Mesenteric fat pad (tissue), 1 donor: ENCODE data around the gene MFN2. TPM values are rescaled to one million over a fixed set of nuclear protein-coding genes. Genes with fewer than 3 reads are reported as not detected.

Source experiments
- DNase-seq: peaks from one replicate; pipeline ENCODE4 v3.0.0-alpha.2; 2020; ENCODE audit warnings: low spot score
- microRNA-seq: library from miRNA; unstranded; fragments of <30 nt; microRNA quantifications from one replicate; pipeline ENCODE4 v1.2.0, GENCODE V29; 2020; ENCODE audit warnings: borderline number of aligned reads
- total RNA-seq: library from RNA; stranded (reverse); fragmentation: NEBNext Ultra II Directional; extraction: Animal tissue kit (Norgen Biotek cat#: 25700); gene quantifications from one replicate; pipeline ENCODE4 v1.2.1, GENCODE V29; 2021
- donor health status: DM: yes; HTN: yes; CAD: no.

Gene MFN2
- total RNA-seq, 1 donor from 2014 or later, result 93.6 TPM

GRCh38 chr1:12046749-12047119 is 66.5 kb downstream of the MFN2 start:
- DNase-seq, result no peak

- no peak for DNase-seq
These were observed 67.1 kb downstream of the MFN2 start for GRCh38 chr1:12047120-12047876.

- no peak for DNase-seq
These were observed 68.1 kb downstream of the MFN2 start for GRCh38 chr1:12048372-12048771.

GRCh38 chr1:12049616-12050015 is 69.4 kb downstream of the MFN2 start:
- DNase-seq, result no peak

- no peak for DNase-seq
These were observed 71.1 kb downstream of the MFN2 start for GRCh38 chr1:12051361-12051760.

- no peak for DNase-seq
These were observed 71.8 kb downstream of the MFN2 start for GRCh38 chr1:12052008-12052573.

- no peak for DNase-seq
These were observed 72.9 kb downstream of the MFN2 start for GRCh38 chr1:12052997-12053686.

GRCh38 chr1:12053752-12054548 is 73.7 kb downstream of the MFN2 start:
- DNase-seq, result no peak

- DNase-seq, result no peak
These were observed 75.0 kb downstream of the MFN2 start for GRCh38 chr1:12055259-12055658.

GRCh38 chr1:12056331-12056841 is 76.1 kb downstream of the MFN2 start:
- DNase-seq, result no peak

GRCh38 chr1:12057382-12057781 is 77.1 kb downstream of the MFN2 start:
- no peak for DNase-seq

- DNase-seq, result no peak
These were observed 77.9 kb downstream of the MFN2 start for GRCh38 chr1:12057940-12058687.

- no peak for DNase-seq
These were observed 79.0 kb downstream of the MFN2 start for GRCh38 chr1:12059226-12059625.

GRCh38 chr1:12059722-12060464 is 79.6 kb downstream of the MFN2 start:
- no peak for DNase-seq

GRCh38 chr1:12060500-12060899 is 80.3 kb downstream of the MFN2 start:
- DNase-seq, result no peak

Small RNA genes within 50 kb of the gene (microRNA-seq; reads per million reads assigned to microRNA genes)
- not detected for gene MIR6729

Other genes with a start within 250 kb of the MFN2 start
- gene AGTRAP, start 244.3 kb upstream of the MFN2 start, total RNA-seq, result 39.8 TPM
- gene C1orf167, start 218.3 kb upstream of the MFN2 start, total RNA-seq, result 1.1 TPM
- gene MTHFR, start 174.5 kb upstream of the MFN2 start, total RNA-seq, result 35.8 TPM
- gene CLCN6, start 174.3 kb upstream of the MFN2 start, total RNA-seq, result 24.1 TPM
- gene NPPA, start 132.7 kb upstream of the MFN2 start, total RNA-seq, result not detected
- not detected for gene NPPB, start 121.5 kb upstream of the MFN2 start, total RNA-seq
- 35.9 TPM for gene KIAA2013, start 54.0 kb upstream of the MFN2 start, total RNA-seq
- 66.9 TPM for gene PLOD1, start 45.7 kb upstream of the MFN2 start, total RNA-seq
- 35.7 TPM for gene MIIP, start 39.1 kb downstream of the MFN2 start, total RNA-seq
- 2.1 TPM for gene TNFRSF8, start 82.9 kb downstream of the MFN2 start, total RNA-seq
- 95.6 TPM for gene TNFRSF1B, start 186.5 kb downstream of the MFN2 start, total RNA-seq
- 143 TPM for gene VPS13D, start 249.6 kb downstream of the MFN2 start, total RNA-seq